ENCODE data around the gene PDE4D.

DNA sequence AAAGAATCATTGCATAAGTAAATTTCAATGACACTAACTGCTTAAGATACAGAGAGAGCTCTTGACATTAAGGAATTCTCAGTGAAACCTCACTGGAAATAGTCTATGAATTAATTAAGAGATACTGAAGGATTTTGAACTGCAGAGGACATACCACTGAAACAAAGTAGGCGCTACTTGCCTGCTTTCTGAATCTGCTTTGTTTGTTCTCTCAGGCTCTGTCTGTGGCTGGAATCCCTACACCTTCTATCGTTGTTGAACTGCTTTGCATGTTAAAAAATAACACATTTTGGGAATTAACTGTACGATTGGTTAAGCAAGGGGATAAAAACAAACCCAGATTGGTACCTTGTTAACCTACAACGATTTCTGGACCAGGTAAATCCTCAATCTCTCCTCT is 435.2 kb downstream of the PDE4D start:
- TF ChIP-seq, protein P1, sequence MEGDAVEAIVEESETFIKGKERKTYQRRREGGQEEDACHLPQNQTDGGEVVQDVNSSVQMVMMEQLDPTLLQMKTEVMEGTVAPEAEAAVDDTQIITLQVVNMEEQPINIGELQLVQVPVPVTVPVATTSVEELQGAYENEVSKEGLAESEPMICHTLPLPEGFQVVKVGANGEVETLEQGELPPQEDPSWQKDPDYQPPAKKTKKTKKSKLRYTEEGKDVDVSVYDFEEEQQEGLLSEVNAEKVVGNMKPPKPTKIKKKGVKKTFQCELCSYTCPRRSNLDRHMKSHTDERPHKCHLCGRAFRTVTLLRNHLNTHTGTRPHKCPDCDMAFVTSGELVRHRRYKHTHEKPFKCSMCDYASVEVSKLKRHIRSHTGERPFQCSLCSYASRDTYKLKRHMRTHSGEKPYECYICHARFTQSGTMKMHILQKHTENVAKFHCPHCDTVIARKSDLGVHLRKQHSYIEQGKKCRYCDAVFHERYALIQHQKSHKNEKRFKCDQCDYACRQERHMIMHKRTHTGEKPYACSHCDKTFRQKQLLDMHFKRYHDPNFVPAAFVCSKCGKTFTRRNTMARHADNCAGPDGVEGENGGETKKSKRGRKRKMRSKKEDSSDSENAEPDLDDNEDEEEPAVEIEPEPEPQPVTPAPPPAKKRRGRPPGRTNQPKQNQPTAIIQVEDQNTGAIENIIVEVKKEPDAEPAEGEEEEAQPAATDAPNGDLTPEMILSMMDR (IDR thresholded peaks at IDR 0.05) = no peak
- TF ChIP-seq POLR2A (IDR thresholded peaks at IDR 0.05) (no peak), EP300 (IDR thresholded peaks at IDR 0.05) (no peak)
